ENCODE measurements around the gene LAMP2.

GRCh38 chrX:120450163-120450562 lies 18.9 kb downstream of the LAMP2 start:
- TF ChIP-seq POLR2A (IDR thresholded peaks at IDR 0.05; ENCODE audit: borderline replicate concordance, extremely low read depth, insufficient read depth, insufficient read length) = no peak
- TF ChIP-seq SP1 (IDR thresholded peaks at IDR 0.05; ENCODE audit: low read depth) = no peak
- TF ChIP-seq CTCF (IDR thresholded peaks at IDR 0.05 in 2 of 3, conservative IDR thresholded peaks at IDR 0.05 in 1 of 3; ENCODE audit: borderline replicate concordance in 1 of 3, insufficient read depth in 1 of 3, low read depth in 2 of 3, low read length in 2 of 3) = peak; percentile 6 to 32 (median 24); a peak in 3 of 6 replicates
- TF ChIP-seq POLR2AphosphoS5 (IDR thresholded peaks at IDR 0.05; ENCODE audit: low read depth, low read length) = no peak
- TF ChIP-seq MAX (IDR thresholded peaks at IDR 0.05) = no peak
- no peak for TF ChIP-seq ZFX (IDR thresholded peaks at IDR 0.05)
- peak; percentile 45; the same call in 1 of the 2 replicates for TF ChIP-seq RAD21 (IDR thresholded peaks at IDR 0.05; ENCODE audit: low read depth)

Data from HCT116 (cell line).